Mucosa of descending colon (tissue), 3 donors: ENCODE measurements around the gene TGM6. TPM values are rescaled to one million over a fixed set of nuclear protein-coding genes. Genes with fewer than 3 reads are reported as not detected.

ENCODE experiments used
- ATAC-seq: fragments of 200-7000 bp; cut with Tn5 transposase; one replicate; pipeline ENCODE4 v1.9.1; 2020; ENCODE audit warnings: mild to moderate bottlenecking, moderate library complexity
- DNase-seq, 3 donors: peaks; one replicate each; pipeline ENCODE4 v3.0.0-alpha.2; 2020
- H3K36me3 ChIP-seq: fragments of 200-600 bp; one replicate; pipeline ENCODE4 v1.8.0; 2021; ENCODE audit warnings: low read depth, mild to moderate bottlenecking
- H3K4me1 ChIP-seq: fragments of 200-600 bp; one replicate; pipeline ENCODE4 v1.8.0; 2021; ENCODE audit warnings: low read depth, mild to moderate bottlenecking
- H3K4me3 ChIP-seq: fragments of 200-600 bp; one replicate; pipeline ENCODE4 v1.8.0; 2021; ENCODE audit warnings: mild to moderate bottlenecking
- H3K9me3 ChIP-seq: fragments of 200-600 bp; one replicate; pipeline ENCODE4 v1.8.0; 2021; ENCODE audit warnings: mild to moderate bottlenecking
- CTCF ChIP-seq: fragments of 200-600 bp; IDR thresholded peaks from one replicate; pipeline ENCODE4 v1.8.0; 2022; ENCODE audit warnings: antibody characterized with exemption, mild to moderate bottlenecking
- intact Hi-C, 2 donors: fragments of 100-400 bp; cut with DNase I in 1 of 2; cut with micrococcal nuclease in 1 of 2; formaldehyde crosslinking; loops; one replicate each; pipeline versions ENCODE4 v1.11.0 to v1.11.1; 2022; cut with DNase I, micrococcal nuclease
- total RNA-seq, 3 donors: library from RNA; stranded (reverse); fragmentation: NEBNext Ultra II Directional in 2 of 3; extraction: Animal tissue kit (Norgen Biotek cat#: 25700) in 2 of 3; gene quantifications; one replicate each; pipeline versions ENCODE4 v1.2.1 to v1.2.4, GENCODE V29; 2021 to 2023
- donor health status: DM: no; HTN: no; CAD: no; lungs with moderate emphysema.
- donor health status: DM: no; HTN: no; CAD: no.
- donor health status: DM: no; HTN: yes; CAD: no.

Gene TGM6
- total RNA-seq, 3 donors from 2014 or later: not detected

GRCh38 chr20:2431185-2431584 is 50.5 kb downstream of the TGM6 start:
- no peak for DNase-seq
- no peaks in the 10 kb centered on the region for H3K4me1 ChIP-seq
- TF ChIP-seq CTCF: no peak
- intact Hi-C loops: no loop called here
- no peaks in the 10 kb centered on the region for H3K36me3 ChIP-seq
- ATAC-seq: no peak
- H3K9me3 ChIP-seq: no peaks in the 10 kb centered on the region
- no peak overlapping the region for H3K4me3 ChIP-seq

- DNase-seq: no peak
- no peak for TF ChIP-seq CTCF
- Histone ChIP-seq H3K4me3 (no peak overlapping the region), H3K9me3 (no peaks in the 10 kb centered on the region), H3K36me3 (no peaks in the 10 kb centered on the region), H3K4me1 (no peaks in the 10 kb centered on the region)
- no peak for ATAC-seq
- intact Hi-C loops: no loop called here
These were observed 66.1 kb downstream of the TGM6 start for GRCh38 chr20:2446845-2447244.

- no peaks in the 10 kb centered on the region for H3K4me1 ChIP-seq
- DNase-seq: no peak
- no peaks in the 10 kb centered on the region for H3K36me3 ChIP-seq
- no peak overlapping the region for H3K4me3 ChIP-seq
- no peaks in the 10 kb centered on the region for H3K9me3 ChIP-seq
- no peak for ATAC-seq
- TF ChIP-seq CTCF: no peak
- intact Hi-C loops: no loop called here
These were observed 68.7 kb downstream of the TGM6 start for GRCh38 chr20:2449386-2449785.

GRCh38 chr20:2451422-2451821 is 70.7 kb downstream of the TGM6 start:
- intact Hi-C loops: loop anchor here in 1 of 2 donors (10.0 kb wide), 1 partner anchor 237 kb away; no protein-coding TSS in a partner anchor
- no peak for ATAC-seq
- DNase-seq: no peak
- no peak for TF ChIP-seq CTCF
- Histone ChIP-seq H3K36me3 (no peaks in the 10 kb centered on the region), H3K4me1 (no peaks in the 10 kb centered on the region), H3K4me3 (no peak overlapping the region), H3K9me3 (no peaks in the 10 kb centered on the region)

DNA sequence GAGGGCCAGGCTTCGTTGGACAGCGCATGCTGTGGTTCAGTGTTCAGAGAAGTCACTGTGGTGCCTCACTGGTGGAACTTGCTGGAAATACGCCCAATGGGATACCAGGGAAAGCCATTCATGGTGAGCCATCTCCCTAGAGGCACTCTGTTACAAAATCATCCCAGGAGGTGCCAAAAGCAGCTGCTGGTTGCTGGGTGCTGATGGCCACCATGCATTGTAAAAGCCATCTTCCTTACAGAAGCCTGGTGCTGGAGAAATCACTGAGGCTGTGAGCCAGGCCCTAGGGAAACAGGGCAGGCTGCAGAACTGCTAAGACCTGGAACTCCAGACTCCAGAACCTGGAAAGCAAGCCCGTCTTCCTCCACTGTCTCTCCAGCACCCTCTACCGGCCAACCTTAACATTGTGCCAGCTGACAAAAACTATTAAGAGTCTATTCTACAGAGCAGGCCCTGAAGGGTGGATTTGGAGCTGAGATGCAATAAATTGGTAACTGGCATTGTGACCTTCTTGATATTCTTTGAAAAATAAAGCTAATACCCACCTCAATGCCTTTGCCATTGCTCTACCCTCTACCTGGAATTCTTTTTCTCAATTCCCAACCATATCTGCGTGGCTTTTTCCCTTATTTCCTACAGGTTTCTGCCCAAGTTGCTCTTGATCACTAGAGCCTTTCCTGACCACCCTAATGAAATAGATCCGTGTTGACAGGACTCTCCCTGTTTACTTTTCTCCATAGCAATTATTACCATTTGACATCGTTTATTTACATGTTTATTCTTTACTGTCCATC is 71.4 kb downstream of the TGM6 start:
- Histone ChIP-seq H3K9me3 (no peaks in the 10 kb centered on the region), H3K4me1 (no peaks in the 10 kb centered on the region), H3K4me3 (no peak overlapping the region), H3K36me3 (no peaks in the 10 kb centered on the region)
- intact Hi-C loops: loop anchor here in 1 of 2 donors (10.0 kb wide), 1 partner anchor 237 kb away; no protein-coding TSS in a partner anchor
- DNase-seq: peak in 2 of 3 donors; percentile 58 to 83
- TF ChIP-seq CTCF: peak; percentile 77
- peak; percentile 89 for ATAC-seq
